K562 (cell line): ENCODE measurements around the gene HOXC11. TPM values are rescaled to one million over a fixed set of nuclear protein-coding genes. Genes with fewer than 3 reads are reported as not detected.

Experiments used
- ATAC-seq: fragments of 200-7000 bp; cut with Tn5 transposase; 3 replicates; pipeline ENCODE4 v1.9.1; 2020; ENCODE audit warnings: moderate library complexity
- BruUV-seq: library from RNA; stranded (reverse); fragments of 400-500 nt; replicated peaks from 2 replicates; lab custom pipeline; 2021; lab: Mats Ljungman, UMichigan
- CTCF ChIA-PET: fragments of 300-600 bp; formaldehyde crosslinking; extraction: SDS; loops from one replicate; lab custom pipeline; 2021; ENCODE audit warnings: low intra/inter-chr PET ratio; lab: Yijun Ruan, JAX
- POLR2A ChIA-PET: fragments of 300-600, 350-650 bp; sonication (Branson Sonifier 250); formaldehyde crosslinking; extraction: SDS; loops from one replicate; lab custom pipeline; 2021; ENCODE audit warnings: antibody characterized with exemption, inconsistent platforms; lab: Yijun Ruan, JAX
- DNase-seq, 4 experiments: peaks; one replicate each; pipeline versions ENCODE4 v3.0.0 to v3.0.0-alpha.2; 2011 to 2018; ENCODE audit warnings: low spot score in 3 of 4, mixed read lengths in 3 of 4; ENCODE audit errors: extremely low read depth in 1 of 4
- FAIRE-seq: peaks from 2 replicates; lab custom pipeline; 2011; peaks lifted over from hg19 to GRCh38; lab: Jason Lieb, UNC
- H2AFZ ChIP-seq: 2 replicates; pipeline ENCODE4 v1.6.0; 2011; ENCODE audit warnings: low read depth, low read length, control low read depth, inconsistent platforms
- H3K27ac ChIP-seq: fragments of 200-600 bp; 3 replicates; pipeline ENCODE4 v1.8.0; 2011; ENCODE audit warnings: low read depth, mild to moderate bottlenecking, control low read depth, inconsistent platforms, low read length, moderate library complexity, mixed read lengths; ENCODE audit errors: extremely low read depth
- H3K27me3 ChIP-seq, 2 experiments: fragments of 300-600 bp in 1 of 2; 2 replicates in 1 of 2; 3 replicates in 1 of 2; pipeline versions ENCODE4 v1.6.0 to v1.8.0; 2011; ENCODE audit warnings: inconsistent platforms in 2 of 2, low read length in 2 of 2, mild to moderate bottlenecking in 1 of 2, mixed read lengths in 1 of 2, moderate library complexity in 1 of 2; ENCODE audit not compliant: control insufficient read depth in 2 of 2, insufficient read depth in 2 of 2
- H3K36me3 ChIP-seq: fragments of 300-600 bp; 3 replicates; pipeline ENCODE4 v1.8.0; 2011; ENCODE audit warnings: mild to moderate bottlenecking, low read length, inconsistent platforms; ENCODE audit not compliant: control insufficient read depth, insufficient read depth
- H3K4me1 ChIP-seq, 2 experiments: fragments of 200-600 bp in 1 of 2; replicated peaks in 1 of 2; 2 replicates in 1 of 2; 3 replicates in 1 of 2; pipeline versions ENCODE4 v1.5.1 to v1.8.0; 2011; ENCODE audit warnings: inconsistent platforms in 2 of 2, low read length in 2 of 2, mild to moderate bottlenecking in 1 of 2, mixed read lengths in 1 of 2, moderate library complexity in 1 of 2; ENCODE audit not compliant: control insufficient read depth in 2 of 2, insufficient read depth in 2 of 2
- H3K4me2 ChIP-seq: 2 replicates; pipeline ENCODE4 v1.6.1; 2011; ENCODE audit warnings: low read length, control low read depth, inconsistent platforms, mixed read lengths; ENCODE audit not compliant: insufficient read depth
- H3K4me3 ChIP-seq: fragments of 200-600 bp; sonication (generic), shearing (Covaris generic); 2 replicates; pipeline ENCODE4 v1.5.1; 2016; ENCODE audit warnings: control low read depth, inconsistent platforms
- H3K79me2 ChIP-seq: fragments of 200-600 bp; 3 replicates; pipeline ENCODE4 v1.8.0; 2011; ENCODE audit warnings: low read length, inconsistent platforms; ENCODE audit not compliant: control insufficient read depth, insufficient read depth
- H3K9ac ChIP-seq, 2 experiments: 2 replicates each; pipeline versions ENCODE4 v1.6.0 to v1.6.1; 2011; ENCODE audit warnings: low read depth in 2 of 2, low read length in 2 of 2, control low read depth in 1 of 2, inconsistent platforms in 1 of 2, mild to moderate bottlenecking in 1 of 2, mixed read lengths in 1 of 2; ENCODE audit not compliant: insufficient read depth in 1 of 2
- H3K9me1 ChIP-seq: one replicate; pipeline ENCODE4 v1.6.0; 2011; ENCODE audit warnings: inconsistent platforms, mild to moderate bottlenecking, low read length, moderate library complexity; ENCODE audit not compliant: control insufficient read depth, insufficient read depth
- H3K9me3 ChIP-seq: replicated peaks from 2 replicates; pipeline ENCODE4 v1.5.1; 2011; ENCODE audit warnings: low read depth, low read length, inconsistent platforms; ENCODE audit not compliant: control insufficient read depth, insufficient read depth
- H4K20me1 ChIP-seq: replicated peaks from 2 replicates; pipeline ENCODE4 v1.6.1; 2011; ENCODE audit warnings: low read length, inconsistent platforms, mixed read lengths; ENCODE audit not compliant: control insufficient read depth, insufficient read depth
- RUNX1 ChIP-seq: sonication (generic); IDR thresholded peaks from 2 replicates; pipeline ENCODE4 v1.6.1; 2016; ENCODE audit warnings: antibody characterized with exemption, low read depth
- TSHZ1 ChIP-seq: fragments of 250-450 bp; sonication (Bioruptor Pico); IDR thresholded peaks from 2 replicates; pipeline ENCODE4 v1.4.0; 2020; ENCODE audit warnings: mild to moderate bottlenecking, moderate library complexity
- ZNF277 ChIP-seq: fragments of 250-450 bp; sonication (Bioruptor Pico); IDR thresholded peaks from 2 replicates; pipeline ENCODE4 v1.8.0; 2022; ENCODE audit warnings: inconsistent platforms, mild to moderate bottlenecking, moderate library complexity, borderline replicate concordance
- WGBS: fragments of 100-300 bp; shearing (Covaris generic); methylation state at CpG from one replicate; pipeline ENCODE4 v1.1.6; 2016; ENCODE audit warnings: low coverage, mixed read lengths; ENCODE audit not compliant: insufficient coverage; ENCODE audit errors: missing lambda C conversion rate; 5-methylcytosine and 5-hydroxymethylcytosine counted together
- in situ Hi-C: fragments of 300-500 bp; cut with MboI; formaldehyde crosslinking; loops from 4 replicates; pipeline ENCODE4 v1.15.0; 2018; ENCODE audit warnings: inconsistent platforms, mixed read lengths
- intact Hi-C: fragments of 100-400 bp; cut with micrococcal nuclease; formaldehyde crosslinking; loops from 2 replicates; pipeline ENCODE4 v1.14.2; 2022
- polyA plus RNA-seq, 8 experiments: library from polyadenylated mRNA; depleted of rRNA in 4 of 8; stranded (reverse) in 5 of 8; unstranded in 3 of 8; fragments of >200 nt; fragmentation: Nextera tagmentation in 2 of 8; fragmentation: Illumina TruSeq in 1 of 8; extraction: Ambion mirVana in 2 of 8; extraction: Trizol in 1 of 8; gene quantifications; 2 replicates each; pipeline versions ENCODE4 v1.2.1 to v1.2.3, GENCODE V29; 2011 to 2014; ENCODE audit warnings: inconsistent platforms in 1 of 8, missing spikeins in 1 of 8
- total RNA-seq, 7 experiments: library from RNA; depleted of rRNA in 6 of 7; stranded (reverse); fragments of >200 nt in 6 of 7; fragmentation: Illumina TruSeq in 2 of 7; extraction: Trizol in 2 of 7; gene quantifications; 2 replicates each; pipeline versions ENCODE4 v1.2.1 to v1.2.3, GENCODE V29; 2011 to 2021; ENCODE audit warnings: low replicate concordance in 1 of 7

HOXC11 gene
- total and polyA plus RNA-seq, 9 of the 15 experiments (the other 6 are each of a cell fraction or from before 2014, with no cell fraction given) = not detected

GRCh38 chr12:54003625-54004024, 30.7 kb downstream of the HOXC11 start:
- Histone ChIP-seq H3K9ac (no peak overlapping the region; a peak in 1 of 4 replicates), H3K4me1 (peaks cover 27 to 60% of the 10 kb centered on the region in 2 experiments), H3K27ac (no peak overlapping the region), H3K4me3 (no peak overlapping the region), H3K9me3 (no peaks in the 10 kb centered on the region), H3K9me1 (no peaks in the 10 kb centered on the region), H3K79me2 (peaks cover 21% of the 10 kb centered on the region), H3K27me3 (no peaks in the 10 kb centered on the region), H4K20me1 (no peaks in the 10 kb centered on the region; the same call in 1 of the 2 replicates), H3K4me2 (no peak overlapping the region), H3K36me3 (no peaks in the 10 kb centered on the region), H2AFZ (no peak overlapping the region)
- ATAC-seq (no peak), DNase-seq (no peak), FAIRE-seq (no peak)
- BruUV-seq = no TSS peak
- POLR2A ChIA-PET = interaction anchor here (0.6 to 0.9 kb wide), 2 partner anchors 16 to 206 kb away, joined by 3 read pairs; no protein-coding TSS in a partner anchor
- CTCF ChIA-PET = interaction anchor here (1.0 to 2.7 kb wide), 3 partner anchors 18 to 212 kb away, joined by 3 to 26 read pairs (median 4); partner anchors contain the start of gene HOXC10
- in situ Hi-C loops = no loop called here
- intact Hi-C loops = loop anchor here (2.0 kb wide), 1 partner anchor 19 kb away; the partner anchor contains the start of gene HOXC10
- TF ChIP-seq RUNX1 (no peak), TSHZ1 (CRISPR knock-in tag) (no peak), ZNF277 (CRISPR knock-in tag) (no peak)
- TF ChIP-seq, all 486 proteins: peak for 0
- WGBS = 77% methylated on average over 3 of the region's 3 CpGs
